ENCODE data around the gene WDR76. TPM values are rescaled to one million over a fixed set of nuclear protein-coding genes. Genes with fewer than 3 reads are reported as not detected.

The WDR76 gene
- total RNA-seq, 1 experiment from 2014 or later = 27.2 TPM

GRCh38 chr15:43915631-43916325 lies 89.0 kb downstream of the WDR76 start:
- peaks cover 3% of the 10 kb centered on the region; the same call in 1 of the 2 replicates for H3F3A ChIP-seq (ENCODE audit: insufficient read depth, low read depth)
- no peaks in the 10 kb centered on the region for H3K79me2 ChIP-seq (ENCODE audit: low read depth)
- ChIA-PET CTCF (no interaction called here), POLR2A (ENCODE audit: unreplicated experiment) (interaction anchor here (0.7 kb wide), 1 partner anchor 117 kb away, joined by 4 read pairs; no protein-coding TSS in a partner anchor)
- no peak overlapping the region for H2AFZ ChIP-seq
- H4K20me1 ChIP-seq (ENCODE audit: insufficient read depth) = no peaks in the 10 kb centered on the region
- peaks cover 18% of the 10 kb centered on the region for H3K4me1 ChIP-seq (replicated peaks; ENCODE audit: insufficient read depth)
- H3K4me3 ChIP-seq = no peak overlapping the region
- intact Hi-C loops (cut with micrococcal nuclease; ENCODE audit: unreplicated experiment) = no loop called here
- no peaks in the 10 kb centered on the region for H3K9me2 ChIP-seq (ENCODE audit: insufficient read depth)
- BruUV-seq (replicated peaks) = no TSS peak
- H3K9me3 ChIP-seq (ENCODE audit: insufficient read depth, low read depth) = no peaks in the 10 kb centered on the region
- no peak for DNase-seq
- no peak overlapping the region for H3K4me2 ChIP-seq
- no peaks in the 10 kb centered on the region for H3K36me3 ChIP-seq (ENCODE audit: low read depth)
- H3K27ac ChIP-seq = no peak overlapping the region
- no peaks in the 10 kb centered on the region for H3K27me3 ChIP-seq (ENCODE audit: insufficient read depth, low read depth)
- TF ChIP-seq CTCF (conservative IDR thresholded peaks at IDR 0.05) = no peak
- TF ChIP-seq EZH2 (IDR thresholded peaks at IDR 0.05; ENCODE audit: low read depth) = no peak

GRCh38 chr15:43916326-43916660 lies 89.5 kb downstream of the WDR76 start:
- Histone ChIP-seq H3K27ac (no peak overlapping the region), H3K27me3 (ENCODE audit: insufficient read depth, low read depth) (no peaks in the 10 kb centered on the region), H3K36me3 (ENCODE audit: low read depth) (no peaks in the 10 kb centered on the region), H2AFZ (no peak overlapping the region), H3K4me3 (no peak overlapping the region), H3K9me3 (ENCODE audit: insufficient read depth, low read depth) (no peaks in the 10 kb centered on the region), H4K20me1 (ENCODE audit: insufficient read depth) (no peaks in the 10 kb centered on the region), H3K4me2 (no peak overlapping the region), H3K4me1 (replicated peaks; ENCODE audit: insufficient read depth) (peaks cover 18% of the 10 kb centered on the region), H3F3A (ENCODE audit: insufficient read depth, low read depth) (peaks cover 3% of the 10 kb centered on the region; the same call in 1 of the 2 replicates), H3K9me2 (ENCODE audit: insufficient read depth) (no peaks in the 10 kb centered on the region), H3K79me2 (ENCODE audit: low read depth) (no peaks in the 10 kb centered on the region)
- no peak for DNase-seq
- no TSS peak for BruUV-seq (replicated peaks)
- TF ChIP-seq CTCF (conservative IDR thresholded peaks at IDR 0.05) (no peak), EZH2 (IDR thresholded peaks at IDR 0.05; ENCODE audit: low read depth) (no peak)
- ChIA-PET CTCF (no interaction called here), POLR2A (ENCODE audit: unreplicated experiment) (interaction anchor here (0.7 kb wide), 1 partner anchor 116 kb away, joined by 4 read pairs; no protein-coding TSS in a partner anchor)
- intact Hi-C loops (cut with micrococcal nuclease; ENCODE audit: unreplicated experiment) = no loop called here

Small RNA genes lying within 50 kb of the gene (microRNA-seq; reads per million reads assigned to microRNA genes)
- not detected for gene MIR1282 (ENCODE audit: borderline number of aligned reads, borderline replicate concordance)

Other genes starting within 250 kb of the WDR76 start
- 50.9 and 62.4 TPM in 2 replicates for gene PPIP5K1, start 236.8 kb upstream of the WDR76 start, total RNA-seq (2021)
- 1.6 TPM in 1 of 2 replicates, not detected in the other for gene CKMT1B, start 233.0 kb upstream of the WDR76 start, total RNA-seq (2021)
- gene STRC, start 208.2 kb upstream of the WDR76 start, total RNA-seq (2021) = 0.59 and 1.3 TPM in 2 replicates
- gene CATSPER2, start 178.2 kb upstream of the WDR76 start, total RNA-seq (2021) = 5.8 and 8.0 TPM in 2 replicates
- 0.95 and 1.5 TPM in 2 replicates for gene CKMT1A, start 133.1 kb upstream of the WDR76 start, total RNA-seq (2021)
- gene PDIA3, start 80.6 kb upstream of the WDR76 start, total RNA-seq (2021) = 435 and 445 TPM in 2 replicates
- gene ELL3, start 50.0 kb upstream of the WDR76 start, total RNA-seq (2021) = 6.1 and 7.0 TPM in 2 replicates
- 612 and 779 TPM in 2 replicates for gene SERF2, start 34.7 kb upstream of the WDR76 start, total RNA-seq (2021)
- gene SERINC4, start 26.8 kb upstream of the WDR76 start, total RNA-seq (2021) = 0.46 TPM in 1 of 2 replicates, not detected in the other
- gene HYPK, start 26.4 kb upstream of the WDR76 start, total RNA-seq (2021) = 10.1 and 14.4 TPM in 2 replicates
- gene MFAP1, start 2.3 kb upstream of the WDR76 start, total RNA-seq (2021) = 22.3 and 26.3 TPM in 2 replicates

Measured in PC-9 (cell line).